HK-2 (cell line): ENCODE data around the gene SFRP4.
"Not testable (repeated sequence)": the region's sequence is repeated elsewhere in the genome, so short reads cannot be mapped to it uniquely, and the experiment has no call there.

ENCODE experiments used
- DNase-seq: peaks from one replicate; pipeline ENCODE4 v3.0.0-alpha.2; 2018; ENCODE audit not compliant: unreplicated experiment

The SFRP4 gene

GRCh38 chr7:37916673-37917660 is at the start of gene SFRP4:
SFRP4 (minus strand) TSS chr7:37916817; CDS start chr7:37916537, 280 bp downstream.
- DNase-seq, result peak; percentile 51

GRCh38 chr7:37964196-37964595 is 47.6 kb upstream of the SFRP4 start:
- DNase-seq, result no peak

- no peak for DNase-seq
Observed at GRCh38 chr7:37961251-37961650, 44.6 kb upstream of the SFRP4 start.

GRCh38 chr7:37960483-37960882 is 43.9 kb upstream of the SFRP4 start:
- DNase-seq, result no peak

DNA sequence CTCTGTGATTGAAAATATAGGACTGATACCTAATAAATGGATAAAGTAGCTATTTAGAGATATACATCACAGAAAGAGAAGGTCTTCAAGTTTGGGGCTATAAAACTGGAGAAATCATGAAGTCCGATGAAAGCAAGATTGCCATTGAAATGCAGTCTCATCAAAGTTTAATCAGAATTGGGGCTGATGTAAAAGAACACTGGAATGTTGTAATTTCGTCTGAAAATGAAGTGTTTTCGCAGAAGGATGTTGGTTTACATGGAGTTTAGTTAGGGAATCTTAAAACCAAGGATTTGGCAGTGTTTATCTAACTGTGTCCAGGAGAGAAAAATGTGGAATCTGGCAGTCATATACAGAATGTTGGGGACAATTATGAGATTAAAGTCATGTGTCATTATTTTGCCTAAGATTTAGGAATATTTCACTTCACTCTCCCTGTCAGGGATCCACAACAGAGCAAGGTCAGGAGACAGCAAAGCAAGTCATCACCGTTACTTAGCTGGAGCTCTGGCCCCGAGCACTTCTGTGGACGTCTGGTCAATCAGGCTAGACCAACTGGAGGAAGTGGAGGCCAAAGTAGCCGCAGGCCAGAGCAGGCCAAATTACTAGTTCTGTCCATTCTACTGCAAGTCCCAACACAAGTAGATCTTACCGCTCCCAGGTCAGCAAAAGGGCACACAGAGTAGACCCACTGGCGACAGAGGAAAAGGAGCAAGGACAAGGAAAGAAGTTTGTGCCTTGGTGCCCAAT is 40.8 kb upstream of the SFRP4 start:
- no peak for DNase-seq

- no peak for DNase-seq
Observed at GRCh38 chr7:37956791-37957190, 40.2 kb upstream of the SFRP4 start.

- DNase-seq, result not testable (repeated sequence)
Observed at GRCh38 chr7:37954217-37954616, 37.6 kb upstream of the SFRP4 start.

DNA sequence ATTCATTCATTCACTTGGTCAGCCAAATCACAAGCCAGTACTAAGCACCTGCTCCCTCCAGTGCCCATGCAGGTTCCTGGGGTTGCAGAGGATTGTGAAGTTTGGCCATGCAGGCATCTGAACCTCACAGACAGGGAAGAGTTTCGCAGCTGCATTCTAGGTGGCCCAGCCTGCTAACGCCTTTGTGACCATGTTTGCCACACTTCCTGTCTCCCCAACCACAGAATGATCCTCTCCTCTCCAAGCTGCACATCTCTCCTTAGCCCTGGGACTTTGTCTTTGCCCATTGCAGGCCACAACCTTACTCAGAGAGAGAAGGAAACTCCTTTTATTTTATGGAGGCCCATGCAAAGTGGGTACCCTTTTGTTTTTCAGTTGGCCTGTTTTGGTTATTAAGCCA is 35.6 kb upstream of the SFRP4 start:
- DNase-seq, result no peak

- DNase-seq, result no peak
Observed at GRCh38 chr7:37947941-37948210, 31.3 kb upstream of the SFRP4 start.

DNA sequence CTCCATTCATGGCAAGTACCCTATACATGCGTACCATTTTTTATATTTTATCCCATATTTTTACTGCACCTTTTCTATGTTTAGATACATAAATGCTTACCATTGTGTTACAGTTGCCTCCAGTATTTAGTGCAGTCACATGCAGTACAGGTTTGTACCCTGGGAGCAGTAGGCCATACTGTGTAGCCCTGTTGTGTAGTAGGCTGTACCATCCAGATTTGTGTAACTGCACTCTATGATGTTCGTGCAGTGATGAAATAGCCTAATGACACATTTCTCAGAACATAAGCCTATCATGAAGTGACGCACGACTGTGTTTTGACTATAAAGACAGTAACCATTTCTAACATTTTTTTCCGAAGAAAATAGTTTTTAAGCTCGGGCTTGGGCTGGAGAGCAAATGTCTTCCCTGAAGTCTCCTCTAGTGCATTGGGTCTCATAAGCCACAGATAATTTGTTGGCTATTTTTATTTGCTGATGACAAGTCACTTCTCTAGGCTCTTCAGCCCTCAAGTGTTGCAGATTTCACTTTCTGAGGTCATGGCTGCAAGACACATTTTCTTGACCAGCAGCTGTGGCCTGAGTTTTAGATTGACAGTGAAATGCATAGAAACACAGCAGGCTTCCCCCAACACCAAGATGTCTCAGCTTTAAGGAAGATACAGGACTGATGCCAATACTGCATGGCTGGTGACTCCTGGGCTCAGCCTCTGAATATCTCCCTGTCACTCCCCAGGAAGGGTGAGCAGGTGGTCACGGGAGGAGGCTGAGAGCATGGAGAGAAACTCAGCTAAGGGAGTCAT is 30.7 kb upstream of the SFRP4 start:
- no peak for DNase-seq

DNA sequence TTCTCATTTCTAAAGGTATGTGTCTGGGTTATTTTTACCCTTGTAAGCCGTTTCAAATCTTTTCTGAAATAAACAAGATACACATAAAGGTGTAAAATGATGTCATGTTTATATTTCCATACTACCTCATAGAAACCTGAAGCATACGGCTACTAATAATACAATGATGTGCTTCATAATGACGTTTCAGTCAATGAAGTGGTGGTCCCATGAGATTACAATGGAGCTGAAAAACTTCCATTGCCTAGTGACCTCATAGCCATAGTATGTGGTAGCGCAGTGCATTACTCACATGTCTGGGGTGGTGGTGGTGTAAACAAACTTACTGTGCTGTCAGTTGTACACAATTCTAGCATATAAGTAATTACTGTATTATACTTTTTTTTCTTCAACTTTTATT is 28.7 kb upstream of the SFRP4 start:
- no peak for DNase-seq

GRCh38 chr7:37944737-37945054 is 28.1 kb upstream of the SFRP4 start:
- no peak for DNase-seq

- DNase-seq, result no peak
Observed at GRCh38 chr7:37943905-37944736, 27.5 kb upstream of the SFRP4 start.

DNA sequence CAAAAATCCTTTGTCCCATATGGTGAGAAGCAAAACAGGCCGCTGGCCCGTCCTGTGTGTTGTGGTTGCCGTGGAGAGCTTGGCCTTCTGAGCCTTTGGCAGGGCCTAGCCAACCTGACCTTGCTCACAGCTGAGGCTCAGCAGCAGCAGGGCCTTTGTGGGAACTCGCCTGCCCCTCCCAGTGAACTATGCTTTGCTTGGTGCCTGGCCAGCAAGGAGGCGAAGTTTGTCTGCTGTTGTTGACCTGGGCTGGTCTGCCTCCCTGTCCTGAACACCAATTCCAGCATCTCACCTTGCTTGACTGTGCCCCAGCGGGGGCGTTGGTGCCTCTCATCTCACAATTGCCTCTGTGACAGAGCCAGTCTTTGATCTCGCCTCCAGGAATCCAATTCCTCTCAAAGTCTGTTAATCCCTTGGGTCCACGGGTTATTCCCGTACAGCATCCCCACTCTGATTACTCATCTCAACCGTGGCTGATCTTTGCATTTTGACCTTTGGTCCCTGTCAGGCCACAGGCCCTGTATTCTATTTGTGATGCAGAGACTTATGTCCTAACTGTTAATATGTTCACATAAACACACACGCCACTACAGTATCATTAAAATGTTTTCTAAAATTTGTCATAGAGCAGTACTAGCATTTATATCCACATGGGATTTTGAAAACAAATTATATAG is 26.5 kb upstream of the SFRP4 start:
- DNase-seq, result no peak

DNA sequence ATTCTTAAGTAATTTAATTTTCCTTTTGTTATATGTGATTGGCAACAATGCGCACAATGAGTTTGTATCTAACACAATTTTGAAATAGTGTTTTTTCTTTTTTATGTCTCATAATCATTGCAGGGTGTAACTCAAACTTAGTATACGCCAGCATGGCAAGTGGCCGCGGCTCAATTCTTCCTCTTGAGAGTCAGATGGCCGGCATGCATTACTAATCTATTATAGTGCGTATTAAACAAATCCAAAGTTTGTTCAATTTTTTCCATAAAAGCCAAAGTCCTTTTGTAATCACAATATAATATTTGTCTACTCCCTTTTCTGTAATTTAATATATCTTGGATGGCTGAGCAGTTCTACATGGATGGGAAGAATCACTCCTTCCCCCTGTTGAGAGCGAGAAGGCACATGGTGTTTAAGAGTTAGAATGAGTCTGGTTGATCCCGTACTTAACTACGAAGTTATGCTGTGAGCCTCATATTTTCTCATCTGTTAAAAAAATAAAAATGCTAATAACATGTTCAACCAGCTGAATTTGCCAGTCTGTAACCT is 16.5 kb upstream of the SFRP4 start:
- DNase-seq, result no peak

DNA sequence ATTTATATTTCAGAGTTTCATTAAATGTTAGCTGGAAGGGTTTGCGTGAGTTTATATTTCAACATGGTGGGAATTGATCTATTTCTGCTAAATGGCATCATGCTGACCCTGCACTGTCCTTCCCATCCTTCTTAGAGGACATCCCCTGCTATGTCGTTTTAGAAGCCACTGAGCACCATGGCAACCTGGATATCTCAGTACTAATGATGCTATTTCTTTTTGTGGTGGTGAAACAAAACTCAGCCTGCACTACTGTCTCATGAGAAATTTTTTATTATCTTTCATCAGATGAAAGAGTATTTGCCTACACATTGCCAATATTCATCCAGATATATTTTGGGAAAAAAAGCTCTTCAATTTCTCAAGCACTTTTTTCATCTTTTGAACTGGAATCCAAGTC is 15.9 kb upstream of the SFRP4 start:
- DNase-seq, result no peak

GRCh38 chr7:37930226-37930948 is 13.8 kb upstream of the SFRP4 start:
- DNase-seq, result no peak

- DNase-seq, result no peak
Observed at GRCh38 chr7:37928878-37929277, 12.3 kb upstream of the SFRP4 start.

DNA sequence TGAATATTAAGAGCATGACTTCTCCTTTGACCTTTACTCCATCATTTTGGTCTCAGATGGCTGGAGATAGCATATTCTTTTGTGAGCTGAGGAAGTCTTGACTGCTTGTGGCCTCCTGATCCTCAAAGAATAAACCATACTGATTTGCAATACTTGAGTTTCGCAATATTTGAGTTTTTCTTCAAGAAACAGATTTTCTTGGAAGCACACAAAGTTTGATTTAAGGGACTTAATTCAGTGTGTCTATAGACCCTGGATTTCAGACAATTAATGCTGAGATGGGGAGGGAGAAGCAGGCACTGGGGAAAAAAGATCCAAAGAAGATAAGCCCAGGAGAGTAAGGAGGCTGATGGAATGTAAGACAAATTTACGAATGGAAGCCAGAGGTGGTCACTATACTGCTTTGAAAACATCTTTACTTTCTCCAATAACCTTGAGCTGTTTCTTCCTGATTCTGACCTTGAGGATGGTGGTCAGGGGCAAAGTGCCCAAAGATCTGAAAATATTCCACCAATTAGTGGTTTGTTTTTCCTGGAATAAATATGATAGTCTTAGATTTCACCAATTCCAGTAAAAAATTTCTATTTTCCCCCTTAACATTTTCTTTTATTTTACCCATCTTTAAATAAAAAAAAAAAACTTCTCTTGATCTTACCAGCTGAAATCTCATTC is 11.3 kb upstream of the SFRP4 start:
- DNase-seq, result no peak
